HUDEP-2 (cell line): ENCODE results near the gene ABHD18.
"Not testable (repeated sequence)": the region's sequence is repeated elsewhere in the genome, so short reads cannot be mapped to it uniquely, and the experiment has no call there.

ENCODE experiments used
- DNase-seq, 76 experiments: peaks; one replicate each; lab custom pipeline; 2025; ENCODE audit not compliant: unreplicated experiment in 76 of 76; lab: John Stamatoyannopoulos, UW

Gene ABHD18

GRCh38 chr4:128061566-128062536 is 96.6 kb downstream of the ABHD18 start:
- DNase-seq, result peak in 67 of 76 experiments; percentile 1 to 71 (median 40)

- DNase-seq, result not testable (repeated sequence)
Measured at GRCh38 chr4:128066453-128066820, 101.2 kb downstream of the ABHD18 start.

GRCh38 chr4:128068918-128069317 is 103.7 kb downstream of the ABHD18 start:
- DNase-seq, result peak in 48 of 76 experiments; percentile 1 to 45 (median 14)

- DNase-seq, result no peak
Measured at GRCh38 chr4:128076464-128076863, 111.3 kb downstream of the ABHD18 start.
